ENCODE results near the gene SLC38A5. TPM values are rescaled to one million over a fixed set of nuclear protein-coding genes. Genes with fewer than 3 reads are reported as not detected.

The SLC38A5 gene
- total RNA-seq, 1 donor from 2014 or later: 28.3 TPM

DNA sequence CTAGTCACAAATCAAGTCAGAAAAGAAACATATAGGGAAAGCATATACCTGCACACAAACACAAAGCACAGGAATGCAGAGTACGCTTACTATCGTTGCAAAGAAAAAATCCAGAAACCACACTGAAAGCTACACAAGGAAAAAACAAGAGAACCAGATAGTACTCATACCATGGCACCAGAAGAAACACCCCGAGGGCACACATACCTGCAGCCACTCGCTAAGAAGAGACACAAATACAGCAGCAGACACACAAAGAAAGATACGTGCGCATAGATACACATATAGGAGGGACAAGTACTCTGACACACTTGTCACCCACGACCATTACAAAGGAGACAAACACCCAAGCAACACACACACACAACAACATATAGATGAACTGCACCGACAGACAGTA is 1.4 kb upstream of the SLC38A5 start:
- TF ChIP-seq CTCF (IDR thresholded peaks at IDR 0.05; ENCODE audit: insufficient read depth, low read length, poor library complexity, severe bottlenecking): no peak
- Histone ChIP-seq H3K27me3 (ENCODE audit: control insufficient read depth, insufficient read depth, low read length) (peaks cover 2% of the 10 kb centered on the region), H3K4me3 (ENCODE audit: low read depth, low read length) (no peak overlapping the region), H3K36me3 (ENCODE audit: control insufficient read depth, insufficient read depth, low read length) (no peaks in the 10 kb centered on the region)
- DNase-seq (ENCODE audit: low read depth): no peak

GRCh38 chrX:48470833-48471118 is 716 bp upstream of the SLC38A5 start:
- no peak overlapping the region for H3K4me3 ChIP-seq (ENCODE audit: low read depth, low read length)

GRCh38 chrX:48468693-48469691 is 1.1 kb downstream of the SLC38A5 start:
- Histone ChIP-seq H3K27me3 (ENCODE audit: control insufficient read depth, insufficient read depth, low read length) (peaks cover 2% of the 10 kb centered on the region), H3K36me3 (ENCODE audit: control insufficient read depth, insufficient read depth, low read length) (no peaks in the 10 kb centered on the region), H3K4me3 (ENCODE audit: low read depth, low read length) (peak overlapping the region; percentile 42)
- DNase-seq (ENCODE audit: low read depth): no peak
- TF ChIP-seq CTCF (IDR thresholded peaks at IDR 0.05; ENCODE audit: insufficient read depth, low read length, poor library complexity, severe bottlenecking): peak; percentile 25

More at GRCh38 chrX:48470833-48471118, 716 bp upstream of the SLC38A5 start:
- no peak for TF ChIP-seq CTCF (IDR thresholded peaks at IDR 0.05; ENCODE audit: insufficient read depth, low read length, poor library complexity, severe bottlenecking)
- no peak for DNase-seq (ENCODE audit: low read depth)
- H3K27me3 ChIP-seq (ENCODE audit: control insufficient read depth, insufficient read depth, low read length): peaks cover 2% of the 10 kb centered on the region
- no peaks in the 10 kb centered on the region for H3K36me3 ChIP-seq (ENCODE audit: control insufficient read depth, insufficient read depth, low read length)

- H3K36me3 ChIP-seq (ENCODE audit: control insufficient read depth, insufficient read depth, low read length): no peaks in the 10 kb centered on the region
- DNase-seq (ENCODE audit: low read depth): no peak
- H3K4me3 ChIP-seq (ENCODE audit: low read depth, low read length): peak overlapping the region; percentile 42
- no peak for TF ChIP-seq CTCF (IDR thresholded peaks at IDR 0.05; ENCODE audit: insufficient read depth, low read length, poor library complexity, severe bottlenecking)
- peaks cover 2% of the 10 kb centered on the region for H3K27me3 ChIP-seq (ENCODE audit: control insufficient read depth, insufficient read depth, low read length)
Observed at GRCh38 chrX:48468247-48468671, 1.8 kb downstream of the SLC38A5 start.

GRCh38 chrX:48467281-48467761 is 2.7 kb downstream of the SLC38A5 start:
- H3K27me3 ChIP-seq (ENCODE audit: control insufficient read depth, insufficient read depth, low read length): peaks cover 2% of the 10 kb centered on the region
- no peaks in the 10 kb centered on the region for H3K36me3 ChIP-seq (ENCODE audit: control insufficient read depth, insufficient read depth, low read length)
- H3K4me3 ChIP-seq (ENCODE audit: low read depth, low read length): peak overlapping the region; percentile 42
- TF ChIP-seq CTCF (IDR thresholded peaks at IDR 0.05; ENCODE audit: insufficient read depth, low read length, poor library complexity, severe bottlenecking): no peak
- no peak for DNase-seq (ENCODE audit: low read depth)
